Ectodermal cell (in vitro differentiated cells): Measurements from ENCODE around the gene RUVBL1.

ENCODE experiments used
- H3K27ac ChIP-seq: 2 replicates; pipeline ENCODE4 v1.7.0; 2013; ENCODE audit warnings: mild to moderate bottlenecking, low read depth, low read length; ENCODE audit not compliant: insufficient read depth, poor library complexity, severe bottlenecking
- H3K27me3 ChIP-seq: 2 replicates; pipeline ENCODE4 v1.7.0; 2013; ENCODE audit warnings: mild to moderate bottlenecking, low read length; ENCODE audit not compliant: insufficient read depth, control insufficient read depth, poor library complexity, severe bottlenecking
- H3K36me3 ChIP-seq: one replicate; pipeline ENCODE4 v1.7.0; 2013; ENCODE audit warnings: low read length; ENCODE audit not compliant: control insufficient read depth, insufficient read depth
- H3K4me1 ChIP-seq: one replicate; pipeline ENCODE4 v1.7.0; 2013; ENCODE audit warnings: low read length; ENCODE audit not compliant: control insufficient read depth, insufficient read depth
- H3K4me3 ChIP-seq: 2 replicates; pipeline ENCODE4 v1.7.0; 2013; ENCODE audit warnings: low read depth, low read length, control low read depth; ENCODE audit not compliant: insufficient read depth
- H3K9me3 ChIP-seq: 2 replicates; pipeline ENCODE4 v1.7.0; 2013; ENCODE audit warnings: mild to moderate bottlenecking, low read length, moderate library complexity; ENCODE audit not compliant: control insufficient read depth
- WGBS, 2 experiments: methylation state at CpG; one replicate each; pipeline ENCODE4 v1.1.7; 2013; ENCODE audit warnings: missing lambda C conversion rate in 2 of 2; 5-methylcytosine and 5-hydroxymethylcytosine counted together

Gene RUVBL1

GRCh38 chr3:128056258-128056657, 67.4 kb downstream of the RUVBL1 start:
- no peaks in the 10 kb centered on the region for H3K9me3 ChIP-seq
- no peak overlapping the region for H3K27ac ChIP-seq
- H3K4me1 ChIP-seq, result peaks cover 10% of the 10 kb centered on the region
- H3K27me3 ChIP-seq, result no peaks in the 10 kb centered on the region
- no peak overlapping the region for H3K4me3 ChIP-seq
- WGBS, 2 experiments, result 96% methylated on average over 3 to 4 of the region's 4 CpGs
- H3K36me3 ChIP-seq, result peaks cover 34% of the 10 kb centered on the region

GRCh38 chr3:128054367-128054766, 69.2 kb downstream of the RUVBL1 start:
- no peaks in the 10 kb centered on the region for H3K9me3 ChIP-seq
- WGBS, 2 experiments, result 93 to 99% methylated on average over 3 of the region's 3 CpGs
- H3K27me3 ChIP-seq, result no peaks in the 10 kb centered on the region
- H3K4me3 ChIP-seq, result no peak overlapping the region
- no peak overlapping the region for H3K27ac ChIP-seq
- H3K4me1 ChIP-seq, result peaks cover 12% of the 10 kb centered on the region
- peaks cover 21% of the 10 kb centered on the region for H3K36me3 ChIP-seq

GRCh38 chr3:128053614-128054013, 70.0 kb downstream of the RUVBL1 start:
- Histone ChIP-seq H3K27me3 (no peaks in the 10 kb centered on the region), H3K27ac (no peak overlapping the region), H3K9me3 (no peaks in the 10 kb centered on the region), H3K4me1 (peaks cover 12% of the 10 kb centered on the region), H3K4me3 (peak overlapping the region; percentile 89), H3K36me3 (peaks cover 17% of the 10 kb centered on the region)
- 74 to 91% methylated on average over 4 to 6 of the region's 6 CpGs for WGBS, 2 experiments

- Histone ChIP-seq H3K4me3 (peak overlapping the region; percentile 89), H3K4me1 (peaks cover 12% of the 10 kb centered on the region), H3K9me3 (no peaks in the 10 kb centered on the region), H3K27me3 (no peaks in the 10 kb centered on the region), H3K27ac (no peak overlapping the region), H3K36me3 (peaks cover 14% of the 10 kb centered on the region)
- 4 to 6% methylated on average over 33 of the region's 33 CpGs for WGBS, 2 experiments
Measured at GRCh38 chr3:128052595-128053351, 70.8 kb downstream of the RUVBL1 start.

DNA sequence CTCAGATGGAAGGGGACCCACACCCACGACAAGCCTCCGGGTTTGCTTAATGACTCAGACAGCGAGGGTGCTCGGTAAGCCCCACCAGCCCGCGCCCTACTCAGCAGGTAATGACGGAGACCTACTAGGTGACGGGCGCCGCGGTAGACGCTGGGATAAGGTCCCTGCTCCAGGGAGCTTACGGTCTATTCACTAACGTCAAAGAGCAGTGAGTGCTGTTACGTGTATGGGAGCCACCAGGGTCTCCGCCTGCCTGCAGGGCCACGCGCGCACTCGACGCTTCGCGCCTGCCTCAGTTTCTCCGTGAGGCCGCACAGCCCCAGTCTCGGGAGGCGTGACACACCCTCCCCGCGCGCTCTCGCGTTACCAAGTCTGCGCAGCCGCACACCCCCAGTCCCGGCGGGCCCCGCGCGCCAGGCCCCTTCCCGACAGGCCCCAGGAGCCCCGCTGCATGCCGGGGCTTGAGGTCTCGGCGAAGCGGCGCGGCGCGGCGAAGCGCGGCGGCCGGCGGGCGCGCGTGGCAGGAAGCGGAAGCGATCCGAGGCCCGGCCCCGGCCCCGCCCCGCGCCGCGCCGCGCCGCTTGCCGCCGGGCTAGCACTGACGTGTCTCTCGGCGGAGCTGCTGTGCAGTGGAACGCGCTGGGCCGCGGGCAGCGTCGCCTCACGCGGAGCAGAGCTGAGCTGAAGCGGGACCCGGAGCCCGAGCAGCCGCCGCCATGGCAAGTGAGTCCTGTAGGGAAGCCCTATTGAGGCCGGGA, 71.6 kb downstream of the RUVBL1 start, which contains the start of gene SEC61A1:
SEC61A1 (plus strand) TSS at position 601 of the 758 bp plus-strand sequence; CDS start at position 717, 116 bp downstream.
- H3K9me3 ChIP-seq, result no peaks in the 10 kb centered on the region
- 0% methylated on average over 90 of the region's 90 CpGs for WGBS, 2 experiments
- peak within 1 kb of the TSS; percentile 89 for H3K4me3 ChIP-seq
- no peak within 1 kb of the TSS for H3K27ac ChIP-seq
- H3K27me3 ChIP-seq, result peaks cover 2% of the 10 kb centered on the region
- peaks cover 12% of the 10 kb centered on the region for H3K4me1 ChIP-seq
- peaks cover 14% of the 10 kb centered on the region for H3K36me3 ChIP-seq

DNA sequence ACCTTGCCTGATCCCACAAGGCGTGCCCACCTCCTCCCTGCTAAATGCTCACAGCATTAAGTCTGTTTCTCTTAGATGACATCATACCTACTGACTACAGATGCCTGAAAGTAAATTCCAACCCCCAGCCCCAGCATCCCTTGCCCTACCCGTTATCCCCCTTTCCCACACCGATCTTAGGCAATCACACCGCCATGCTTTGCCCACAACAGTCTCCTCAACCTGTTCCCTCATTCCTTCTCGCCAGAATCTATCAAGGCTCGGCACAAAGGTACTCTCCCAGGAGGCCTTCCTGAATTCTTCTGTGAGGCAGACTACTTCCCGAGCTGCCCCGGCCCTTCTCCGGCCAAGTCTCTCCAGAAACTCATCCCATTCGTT, 72.2 kb downstream of the RUVBL1 start:
- H3K36me3 ChIP-seq, result peaks cover 12% of the 10 kb centered on the region
- WGBS, 2 experiments, result 14 to 15% methylated on average over 10 of the region's 10 CpGs
- peaks cover 12% of the 10 kb centered on the region for H3K4me1 ChIP-seq
- no peak overlapping the region for H3K27ac ChIP-seq
- H3K9me3 ChIP-seq, result no peaks in the 10 kb centered on the region
- H3K4me3 ChIP-seq, result peak overlapping the region; percentile 78
- H3K27me3 ChIP-seq, result peaks cover 4% of the 10 kb centered on the region

- Histone ChIP-seq H3K27me3 (peaks cover 4% of the 10 kb centered on the region), H3K36me3 (peaks cover 8% of the 10 kb centered on the region), H3K4me3 (no peak overlapping the region), H3K27ac (no peak overlapping the region), H3K9me3 (no peaks in the 10 kb centered on the region), H3K4me1 (peaks cover 12% of the 10 kb centered on the region)
- WGBS, 2 experiments, result 82 to 90% methylated on average over 3 of the region's 3 CpGs
Measured at GRCh38 chr3:128050597-128050996, 73.0 kb downstream of the RUVBL1 start.

DNA sequence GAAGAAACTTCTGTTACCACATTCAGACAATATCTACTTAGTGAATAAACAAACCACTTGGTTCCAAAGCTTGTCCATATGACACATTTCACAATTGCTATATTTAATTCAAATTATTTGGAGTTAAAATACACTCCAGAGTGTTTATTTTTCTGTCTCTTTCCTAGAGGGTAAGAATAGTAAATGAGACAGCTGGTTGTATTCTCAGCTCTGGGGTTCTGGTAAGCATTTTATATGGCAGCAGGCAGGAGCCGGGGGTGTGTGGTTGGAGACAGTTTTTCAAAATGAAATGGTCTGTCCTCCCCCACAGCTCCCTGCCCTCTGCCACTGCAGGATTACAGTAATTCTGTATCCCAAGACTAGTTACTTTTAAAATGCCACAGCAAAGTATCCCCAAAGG, 82.3 kb downstream of the RUVBL1 start:
- no peaks in the 10 kb centered on the region for H3K36me3 ChIP-seq
- peaks cover 21% of the 10 kb centered on the region for H3K27me3 ChIP-seq
- WGBS, 2 experiments, result 78 to 100% methylated on average over 1 of the region's 1 CpG
- no peak overlapping the region for H3K4me3 ChIP-seq
- no peaks in the 10 kb centered on the region for H3K4me1 ChIP-seq
- H3K27ac ChIP-seq, result no peak overlapping the region
- no peaks in the 10 kb centered on the region for H3K9me3 ChIP-seq

DNA sequence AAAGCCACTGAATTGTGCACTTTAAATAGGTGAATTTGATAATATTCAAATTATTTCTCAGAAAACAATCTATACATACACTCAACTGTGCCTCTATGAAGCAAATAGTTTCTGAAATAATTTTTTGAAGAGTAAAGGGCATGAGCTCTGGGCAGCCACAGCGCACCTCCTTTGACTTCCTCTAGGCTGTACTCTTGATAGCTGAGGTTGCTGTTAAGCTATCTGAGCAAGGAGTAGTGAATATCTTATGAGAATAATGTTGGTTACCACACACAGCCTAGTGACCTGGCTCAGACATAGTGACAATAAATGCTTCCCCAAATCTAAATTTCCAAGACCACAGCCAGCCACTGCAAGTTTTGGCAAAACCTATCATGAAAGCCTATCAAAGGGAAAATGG, 83.0 kb downstream of the RUVBL1 start:
- H3K27ac ChIP-seq, result no peak overlapping the region
- 71 to 80% methylated on average over 1 of the region's 1 CpG for WGBS, 2 experiments
- no peak overlapping the region for H3K4me3 ChIP-seq
- no peaks in the 10 kb centered on the region for H3K9me3 ChIP-seq
- no peaks in the 10 kb centered on the region for H3K36me3 ChIP-seq
- no peaks in the 10 kb centered on the region for H3K4me1 ChIP-seq
- peaks cover 21% of the 10 kb centered on the region for H3K27me3 ChIP-seq

DNA sequence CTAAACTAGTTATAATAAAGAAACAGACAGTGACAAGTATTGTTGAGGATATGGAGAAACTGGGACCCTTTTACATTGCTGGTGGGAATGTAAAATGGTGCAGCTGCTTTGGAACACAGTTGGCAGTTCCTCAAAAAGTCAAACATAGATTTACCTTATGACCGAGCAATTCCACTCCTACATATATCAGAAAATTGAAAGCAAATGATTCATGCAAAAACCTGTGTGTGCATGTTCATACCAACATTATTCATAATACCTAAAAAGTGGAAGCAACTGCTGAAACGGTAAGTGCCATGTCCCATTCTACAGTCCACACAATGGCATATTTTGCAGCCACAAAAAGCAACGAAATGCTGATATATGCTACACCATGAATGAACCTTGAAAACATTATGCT, 83.6 kb downstream of the RUVBL1 start:
- Histone ChIP-seq H3K4me3 (no peak overlapping the region), H3K27ac (no peak overlapping the region), H3K36me3 (no peaks in the 10 kb centered on the region), H3K27me3 (peaks cover 21% of the 10 kb centered on the region), H3K9me3 (no peaks in the 10 kb centered on the region), H3K4me1 (no peaks in the 10 kb centered on the region)
- WGBS, 2 experiments, result 81 to 97% methylated on average over 3 of the region's 3 CpGs
